ENCODE results near the gene CRTC3. TPM values are rescaled to one million over a fixed set of nuclear protein-coding genes. Genes with fewer than 3 reads are reported as not detected.
"Not testable (repeated sequence)": the region's sequence is repeated elsewhere in the genome, so short reads cannot be mapped to it uniquely, and the experiment has no call there.

Gene CRTC3
- total and polyA plus RNA-seq, 2 donors (not counting 1 experiment from before 2014, with no cell fraction given): 18.3 to 23.4 TPM

- H3K27ac ChIP-seq (ENCODE audit: insufficient read depth, low read length): no peak overlapping the region
- no peaks in the 10 kb centered on the region for H3K9me3 ChIP-seq (ENCODE audit: control insufficient read depth, insufficient read depth, low read depth, low read length)
- no peaks in the 10 kb centered on the region for H4K20me1 ChIP-seq (ENCODE audit: control insufficient read depth, extremely low read depth, insufficient read depth, low read length)
- H2AFZ ChIP-seq (ENCODE audit: low read length): no peak overlapping the region
- H3K27me3 ChIP-seq (ENCODE audit: control insufficient read depth, insufficient read depth, low read length): no peaks in the 10 kb centered on the region
- no peak overlapping the region for H3K9ac ChIP-seq (ENCODE audit: insufficient read depth, low read length)
- TF ChIP-seq CTCF (conservative IDR thresholded peaks at IDR 0.05 in 1 of 2, IDR thresholded peaks at IDR 0.05 in 1 of 2; ENCODE audit: low read depth in 1 of 2, low read length in 2 of 2) (no peak), EZH2 (IDR thresholded peaks at IDR 0.05; ENCODE audit: low read length, missing control alignments) (no peak)
- H3K36me3 ChIP-seq (ENCODE audit: control insufficient read depth, insufficient read depth, low read length): peaks cover 14% of the 10 kb centered on the region
- no peak for DNase-seq (ENCODE audit: low read depth in 2 of 2)
- H3K4me2 ChIP-seq (ENCODE audit: extremely low read depth, insufficient read depth, low read length): no peak overlapping the region
- no peaks in the 10 kb centered on the region for H3K4me1 ChIP-seq (ENCODE audit: control insufficient read depth, extremely low read depth, insufficient read depth, low read length)
- H3K4me3 ChIP-seq (replicated peaks in 1 of 4; ENCODE audit: control extremely low read depth in 1 of 4, insufficient read depth in 1 of 4, low read depth in 3 of 4, low read length in 4 of 4): no peak overlapping the region
- no peaks in the 10 kb centered on the region for H3K79me2 ChIP-seq (ENCODE audit: control insufficient read depth, insufficient read depth, low read length)
These were observed 95.3 kb downstream of the CRTC3 start for GRCh38 chr15:90625037-90625436.

GRCh38 chr15:90629217-90629616 is 99.5 kb downstream of the CRTC3 start:
- no peaks in the 10 kb centered on the region for H3K4me1 ChIP-seq (ENCODE audit: control insufficient read depth, extremely low read depth, insufficient read depth, low read length)
- no peak overlapping the region for H2AFZ ChIP-seq (ENCODE audit: low read length)
- no peak for DNase-seq (ENCODE audit: low read depth in 2 of 2)
- no peaks in the 10 kb centered on the region for H3K27me3 ChIP-seq (ENCODE audit: control insufficient read depth, insufficient read depth, low read length)
- H3K36me3 ChIP-seq (ENCODE audit: control insufficient read depth, insufficient read depth, low read length): peaks cover 13% of the 10 kb centered on the region
- H3K4me3 ChIP-seq (replicated peaks in 1 of 4; ENCODE audit: control extremely low read depth in 1 of 4, insufficient read depth in 1 of 4, low read depth in 3 of 4, low read length in 4 of 4): no peak overlapping the region
- H4K20me1 ChIP-seq (ENCODE audit: control insufficient read depth, extremely low read depth, insufficient read depth, low read length): no peaks in the 10 kb centered on the region
- H3K79me2 ChIP-seq (ENCODE audit: control insufficient read depth, insufficient read depth, low read length): no peaks in the 10 kb centered on the region
- no peak overlapping the region for H3K9ac ChIP-seq (ENCODE audit: insufficient read depth, low read length)
- H3K27ac ChIP-seq (ENCODE audit: insufficient read depth, low read length): no peak overlapping the region
- H3K4me2 ChIP-seq (ENCODE audit: extremely low read depth, insufficient read depth, low read length): no peak overlapping the region
- TF ChIP-seq EZH2 (IDR thresholded peaks at IDR 0.05; ENCODE audit: low read length, missing control alignments) (no peak), CTCF (conservative IDR thresholded peaks at IDR 0.05 in 1 of 2, IDR thresholded peaks at IDR 0.05 in 1 of 2; ENCODE audit: low read depth in 1 of 2, low read length in 2 of 2) (no peak)
- no peaks in the 10 kb centered on the region for H3K9me3 ChIP-seq (ENCODE audit: control insufficient read depth, insufficient read depth, low read depth, low read length)

GRCh38 chr15:90633360-90633759 is 103.6 kb downstream of the CRTC3 start:
- H3K36me3 ChIP-seq (ENCODE audit: control insufficient read depth, insufficient read depth, low read length): peaks cover 7% of the 10 kb centered on the region
- DNase-seq (ENCODE audit: low read depth in 2 of 2): no peak

GRCh38 chr15:90636993-90637392 is 107.3 kb downstream of the CRTC3 start:
- H2AFZ ChIP-seq (ENCODE audit: low read length); DNase-seq (ENCODE audit: low read depth in 2 of 2); H3K9me3 ChIP-seq (ENCODE audit: control insufficient read depth, insufficient read depth, low read depth, low read length); H3K4me1 ChIP-seq (ENCODE audit: control insufficient read depth, extremely low read depth, insufficient read depth, low read length); H4K20me1 ChIP-seq (ENCODE audit: control insufficient read depth, extremely low read depth, insufficient read depth, low read length); H3K79me2 ChIP-seq (ENCODE audit: control insufficient read depth, insufficient read depth, low read length); H3K27ac ChIP-seq (ENCODE audit: insufficient read depth, low read length); H3K4me3 ChIP-seq (replicated peaks in 1 of 4; ENCODE audit: control extremely low read depth in 1 of 4, insufficient read depth in 1 of 4, low read depth in 3 of 4, low read length in 4 of 4); H3K4me2 ChIP-seq (ENCODE audit: extremely low read depth, insufficient read depth, low read length); H3K9ac ChIP-seq (ENCODE audit: insufficient read depth, low read length); H3K27me3 ChIP-seq (ENCODE audit: control insufficient read depth, insufficient read depth, low read length): not testable (repeated sequence)
- H3K36me3 ChIP-seq (ENCODE audit: control insufficient read depth, insufficient read depth, low read length): peaks cover 14% of the 10 kb centered on the region

More at GRCh38 chr15:90633360-90633759, 103.6 kb downstream of the CRTC3 start:
- no peaks in the 10 kb centered on the region for H3K79me2 ChIP-seq (ENCODE audit: control insufficient read depth, insufficient read depth, low read length)
- no peak overlapping the region for H3K4me3 ChIP-seq (replicated peaks in 1 of 4; ENCODE audit: control extremely low read depth in 1 of 4, insufficient read depth in 1 of 4, low read depth in 3 of 4, low read length in 4 of 4)
- no peak overlapping the region for H3K9ac ChIP-seq (ENCODE audit: insufficient read depth, low read length)
- no peak overlapping the region for H3K4me2 ChIP-seq (ENCODE audit: extremely low read depth, insufficient read depth, low read length)
- H2AFZ ChIP-seq (ENCODE audit: low read length): no peak overlapping the region
- no peaks in the 10 kb centered on the region for H3K27me3 ChIP-seq (ENCODE audit: control insufficient read depth, insufficient read depth, low read length)
- TF ChIP-seq CTCF (conservative IDR thresholded peaks at IDR 0.05 in 1 of 2, IDR thresholded peaks at IDR 0.05 in 1 of 2; ENCODE audit: low read depth in 1 of 2, low read length in 2 of 2): no peak
- TF ChIP-seq EZH2 (IDR thresholded peaks at IDR 0.05; ENCODE audit: low read length, missing control alignments): no peak
- no peaks in the 10 kb centered on the region for H4K20me1 ChIP-seq (ENCODE audit: control insufficient read depth, extremely low read depth, insufficient read depth, low read length)
- H3K9me3 ChIP-seq (ENCODE audit: control insufficient read depth, insufficient read depth, low read depth, low read length): no peaks in the 10 kb centered on the region
- no peak overlapping the region for H3K27ac ChIP-seq (ENCODE audit: insufficient read depth, low read length)
- H3K4me1 ChIP-seq (ENCODE audit: control insufficient read depth, extremely low read depth, insufficient read depth, low read length): no peaks in the 10 kb centered on the region

Data from fibroblast of lung (primary cell).